ENCODE results near the gene ULK2.

ULK2 gene

GRCh38 chr17:19781488-19782458 lies 86.0 kb downstream of the ULK2 start:
- H3K9me3 ChIP-seq (ENCODE audit: insufficient read depth, low read depth, low read length): no peaks in the 10 kb centered on the region
- no peaks in the 10 kb centered on the region for H4K20me1 ChIP-seq (ENCODE audit: insufficient read depth, low read length, poor library complexity, severe bottlenecking)
- no peak overlapping the region for H3K9ac ChIP-seq (ENCODE audit: low read depth, low read length, poor library complexity, severe bottlenecking)
- H3K79me2 ChIP-seq (ENCODE audit: insufficient read depth, low read length): no peaks in the 10 kb centered on the region
- no peak overlapping the region for H3K4me2 ChIP-seq (ENCODE audit: low read depth, low read length, poor library complexity, severe bottlenecking)
- H3K27me3 ChIP-seq (ENCODE audit: insufficient read depth, low read length, poor library complexity, severe bottlenecking): no peaks in the 10 kb centered on the region
- no peaks in the 10 kb centered on the region for H3K36me3 ChIP-seq (ENCODE audit: insufficient read depth, low read length)
- H2AFZ ChIP-seq (ENCODE audit: low read length): no peak overlapping the region
- no peak overlapping the region for H3K4me3 ChIP-seq (ENCODE audit: low read length, poor library complexity, severe bottlenecking)
- no peaks in the 10 kb centered on the region for H3F3A ChIP-seq (ENCODE audit: low read depth)
- no peaks in the 10 kb centered on the region for H3K4me1 ChIP-seq (ENCODE audit: insufficient read depth, low read length, poor library complexity, severe bottlenecking)
- TF ChIP-seq EZH2phosphoT487 (IDR thresholded peaks at IDR 0.05; ENCODE audit: borderline replicate concordance) (no peak), CTCF (conservative IDR thresholded peaks at IDR 0.05; ENCODE audit: low read length) (no peak)
- H3K9me2 ChIP-seq (replicated peaks; ENCODE audit: low read depth, low read length): no peaks in the 10 kb centered on the region

- Histone ChIP-seq H3K9me2 (replicated peaks; ENCODE audit: low read depth, low read length) (no peaks in the 10 kb centered on the region), H3K79me2 (ENCODE audit: insufficient read depth, low read length) (no peaks in the 10 kb centered on the region), H3K36me3 (ENCODE audit: insufficient read depth, low read length) (no peaks in the 10 kb centered on the region), H3K9ac (ENCODE audit: low read depth, low read length, poor library complexity, severe bottlenecking) (no peak overlapping the region), H2AFZ (ENCODE audit: low read length) (no peak overlapping the region), H3K4me3 (ENCODE audit: low read length, poor library complexity, severe bottlenecking) (no peak overlapping the region), H3K27me3 (ENCODE audit: insufficient read depth, low read length, poor library complexity, severe bottlenecking) (no peaks in the 10 kb centered on the region), H3K4me2 (ENCODE audit: low read depth, low read length, poor library complexity, severe bottlenecking) (no peak overlapping the region), H3K4me1 (ENCODE audit: insufficient read depth, low read length, poor library complexity, severe bottlenecking) (no peaks in the 10 kb centered on the region), H4K20me1 (ENCODE audit: insufficient read depth, low read length, poor library complexity, severe bottlenecking) (no peaks in the 10 kb centered on the region), H3K9me3 (ENCODE audit: insufficient read depth, low read depth, low read length) (no peaks in the 10 kb centered on the region), H3F3A (ENCODE audit: low read depth) (no peaks in the 10 kb centered on the region)
- TF ChIP-seq EZH2phosphoT487 (IDR thresholded peaks at IDR 0.05; ENCODE audit: borderline replicate concordance) (no peak), CTCF (conservative IDR thresholded peaks at IDR 0.05; ENCODE audit: low read length) (no peak)
Observed at GRCh38 chr17:19780846-19781245, 86.9 kb downstream of the ULK2 start.

GRCh38 chr17:19773534-19773933 lies 94.2 kb downstream of the ULK2 start:
- Histone ChIP-seq H3F3A (ENCODE audit: low read depth) (no peaks in the 10 kb centered on the region), H3K27me3 (ENCODE audit: insufficient read depth, low read length, poor library complexity, severe bottlenecking) (no peaks in the 10 kb centered on the region), H4K20me1 (ENCODE audit: insufficient read depth, low read length, poor library complexity, severe bottlenecking) (no peaks in the 10 kb centered on the region), H3K4me3 (ENCODE audit: low read length, poor library complexity, severe bottlenecking) (no peak overlapping the region), H3K9me3 (ENCODE audit: insufficient read depth, low read depth, low read length) (no peaks in the 10 kb centered on the region), H3K9me2 (replicated peaks; ENCODE audit: low read depth, low read length) (no peaks in the 10 kb centered on the region), H3K4me1 (ENCODE audit: insufficient read depth, low read length, poor library complexity, severe bottlenecking) (no peaks in the 10 kb centered on the region), H3K36me3 (ENCODE audit: insufficient read depth, low read length) (no peaks in the 10 kb centered on the region), H3K4me2 (ENCODE audit: low read depth, low read length, poor library complexity, severe bottlenecking) (no peak overlapping the region), H3K79me2 (ENCODE audit: insufficient read depth, low read length) (no peaks in the 10 kb centered on the region), H2AFZ (ENCODE audit: low read length) (no peak overlapping the region), H3K9ac (ENCODE audit: low read depth, low read length, poor library complexity, severe bottlenecking) (no peak overlapping the region)
- TF ChIP-seq EZH2phosphoT487 (IDR thresholded peaks at IDR 0.05; ENCODE audit: borderline replicate concordance) (no peak), CTCF (conservative IDR thresholded peaks at IDR 0.05; ENCODE audit: low read length) (no peak)

Data from Loucy (cell line).